ENCODE results near the gene FLT1. TPM values are rescaled to one million over a fixed set of nuclear protein-coding genes. Genes with fewer than 3 reads are reported as not detected.

FLT1 gene
- total RNA-seq, 2 donors from 2014 or later: 3.2 to 10.3 TPM

DNA sequence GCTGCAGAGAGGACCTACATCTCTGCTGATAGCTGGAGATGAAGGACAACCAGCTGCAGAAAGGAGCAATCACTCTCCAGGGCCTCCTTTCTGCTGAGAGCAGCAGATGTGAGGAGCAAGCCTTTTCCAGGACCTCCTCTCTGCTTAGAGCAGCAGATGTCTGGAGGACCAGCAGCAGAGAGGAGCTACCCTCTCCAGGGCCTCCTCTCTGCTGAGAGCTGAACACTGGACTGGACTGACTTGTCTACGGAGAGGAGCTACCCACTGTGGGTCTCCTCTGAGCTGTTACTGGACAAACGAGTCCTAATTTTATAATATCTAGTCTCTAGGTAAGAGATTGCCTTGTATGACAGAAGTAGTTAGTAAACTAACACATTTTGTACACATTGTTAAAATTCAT lies 40.8 kb upstream of the FLT1 start:
- Histone ChIP-seq H3K27ac (ENCODE audit: low read depth, low read length) (no peak overlapping the region), H3K27me3 (ENCODE audit: control insufficient read depth, insufficient read depth, low read length, poor library complexity, severe bottlenecking) (peaks cover 22% of the 10 kb centered on the region), H3K9ac (ENCODE audit: extremely low read depth, low read length, poor library complexity, severe bottlenecking) (no peak overlapping the region), H3K36me3 (ENCODE audit: control insufficient read depth, insufficient read depth, low read length) (no peaks in the 10 kb centered on the region), H3K4me1 (ENCODE audit: control insufficient read depth, insufficient read depth, low read length) (no peaks in the 10 kb centered on the region), H3K4me3 (ENCODE audit: low read length) (no peak overlapping the region), H3K9me3 (ENCODE audit: control insufficient read depth, low read length) (peaks cover 17% of the 10 kb centered on the region)
- Mint-ChIP-seq H3K4me3 (no peak overlapping the region), H3K27me3 (ENCODE audit: insufficient read depth) (peaks cover 33% of the 10 kb centered on the region), H3K9me3 (peaks cover 24% of the 10 kb centered on the region), H3K4me1 (peaks cover 6% of the 10 kb centered on the region), H3K36me3 (ENCODE audit: low read depth) (no peaks in the 10 kb centered on the region), H3K27ac (no peak overlapping the region)
- WGBS, 2 experiments (ENCODE audit: insufficient coverage in 1 of 2, insufficient read length in 1 of 2): 83 to 90% methylated on average over 1 to 2 of the region's 2 CpGs
- DNase-seq: no peak
- TF ChIP-seq, protein P1, sequence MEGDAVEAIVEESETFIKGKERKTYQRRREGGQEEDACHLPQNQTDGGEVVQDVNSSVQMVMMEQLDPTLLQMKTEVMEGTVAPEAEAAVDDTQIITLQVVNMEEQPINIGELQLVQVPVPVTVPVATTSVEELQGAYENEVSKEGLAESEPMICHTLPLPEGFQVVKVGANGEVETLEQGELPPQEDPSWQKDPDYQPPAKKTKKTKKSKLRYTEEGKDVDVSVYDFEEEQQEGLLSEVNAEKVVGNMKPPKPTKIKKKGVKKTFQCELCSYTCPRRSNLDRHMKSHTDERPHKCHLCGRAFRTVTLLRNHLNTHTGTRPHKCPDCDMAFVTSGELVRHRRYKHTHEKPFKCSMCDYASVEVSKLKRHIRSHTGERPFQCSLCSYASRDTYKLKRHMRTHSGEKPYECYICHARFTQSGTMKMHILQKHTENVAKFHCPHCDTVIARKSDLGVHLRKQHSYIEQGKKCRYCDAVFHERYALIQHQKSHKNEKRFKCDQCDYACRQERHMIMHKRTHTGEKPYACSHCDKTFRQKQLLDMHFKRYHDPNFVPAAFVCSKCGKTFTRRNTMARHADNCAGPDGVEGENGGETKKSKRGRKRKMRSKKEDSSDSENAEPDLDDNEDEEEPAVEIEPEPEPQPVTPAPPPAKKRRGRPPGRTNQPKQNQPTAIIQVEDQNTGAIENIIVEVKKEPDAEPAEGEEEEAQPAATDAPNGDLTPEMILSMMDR (conservative IDR thresholded peaks at IDR 0.05): no peak

DNA sequence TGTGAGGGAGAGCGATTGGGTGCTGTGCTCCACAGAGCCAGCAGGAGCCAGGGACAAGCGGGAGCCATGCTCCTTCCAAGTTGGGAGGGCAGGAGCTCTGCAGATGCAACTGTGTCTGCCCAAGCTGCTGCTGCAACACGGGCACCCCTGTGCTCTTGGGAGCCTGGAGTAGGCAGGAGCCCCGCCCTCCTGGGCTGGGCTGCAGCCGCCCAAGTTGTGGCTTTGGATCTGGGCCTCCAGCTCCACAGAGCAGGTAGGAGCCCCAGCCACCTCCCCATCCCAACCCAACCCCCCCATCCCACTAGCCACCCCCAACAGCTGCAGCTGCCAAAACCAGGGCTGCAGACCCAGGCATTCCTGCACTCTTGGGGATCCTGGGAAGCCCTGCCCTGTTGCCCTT lies 39.9 kb upstream of the FLT1 start:
- H3K9ac ChIP-seq (ENCODE audit: extremely low read depth, low read length, poor library complexity, severe bottlenecking): no peak overlapping the region
- TF ChIP-seq, protein P1 (conservative IDR thresholded peaks at IDR 0.05): no peak
- DNase-seq: no peak
- 95 to 100% methylated on average over 2 to 5 of the region's 5 CpGs for WGBS, 2 experiments (ENCODE audit: insufficient coverage in 1 of 2, insufficient read length in 1 of 2)
- H3K4me3 ChIP-seq (ENCODE audit: low read length): no peak overlapping the region
- no peak overlapping the region for H3K27ac ChIP-seq (ENCODE audit: low read depth, low read length)
- H3K4me3 Mint-ChIP-seq: no peak overlapping the region
- H3K27me3 ChIP-seq (ENCODE audit: control insufficient read depth, insufficient read depth, low read length, poor library complexity, severe bottlenecking): peaks cover 22% of the 10 kb centered on the region
- H3K4me1 Mint-ChIP-seq: peaks cover 6% of the 10 kb centered on the region
- no peak overlapping the region for H3K27ac Mint-ChIP-seq
- peaks cover 17% of the 10 kb centered on the region for H3K9me3 ChIP-seq (ENCODE audit: control insufficient read depth, low read length)
- H3K36me3 ChIP-seq (ENCODE audit: control insufficient read depth, insufficient read depth, low read length): no peaks in the 10 kb centered on the region
- H3K9me3 Mint-ChIP-seq: peaks cover 24% of the 10 kb centered on the region
- no peaks in the 10 kb centered on the region for H3K36me3 Mint-ChIP-seq (ENCODE audit: low read depth)
- H3K27me3 Mint-ChIP-seq (ENCODE audit: insufficient read depth): peaks cover 33% of the 10 kb centered on the region
- no peaks in the 10 kb centered on the region for H3K4me1 ChIP-seq (ENCODE audit: control insufficient read depth, insufficient read depth, low read length)

DNA sequence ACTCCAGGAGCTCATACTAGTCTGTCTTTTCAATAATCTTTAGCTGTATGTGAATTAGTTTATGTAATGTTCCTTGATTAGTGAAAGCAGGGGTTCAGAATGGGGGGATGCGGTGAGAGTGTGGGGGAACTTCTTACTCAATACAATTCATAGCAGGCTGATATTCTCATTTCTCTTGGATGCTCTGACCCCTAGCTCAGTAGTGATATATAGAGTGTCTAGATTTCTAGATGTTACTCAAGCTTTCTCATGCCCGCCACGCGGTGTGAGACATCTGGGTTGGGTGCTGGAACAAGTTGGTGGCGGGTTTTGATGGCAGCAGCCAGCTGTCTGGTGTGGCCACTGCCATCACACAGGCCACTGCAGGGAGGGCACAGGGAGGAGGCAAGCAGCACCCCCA lies 39.3 kb upstream of the FLT1 start:
- Histone ChIP-seq H3K9me3 (ENCODE audit: control insufficient read depth, low read length) (peaks cover 17% of the 10 kb centered on the region), H3K36me3 (ENCODE audit: control insufficient read depth, insufficient read depth, low read length) (no peaks in the 10 kb centered on the region), H3K4me3 (ENCODE audit: low read length) (no peak overlapping the region), H3K27ac (ENCODE audit: low read depth, low read length) (no peak overlapping the region), H3K4me1 (ENCODE audit: control insufficient read depth, insufficient read depth, low read length) (no peaks in the 10 kb centered on the region), H3K27me3 (ENCODE audit: control insufficient read depth, insufficient read depth, low read length, poor library complexity, severe bottlenecking) (peaks cover 22% of the 10 kb centered on the region), H3K9ac (ENCODE audit: extremely low read depth, low read length, poor library complexity, severe bottlenecking) (no peak overlapping the region)
- Mint-ChIP-seq H3K9me3 (peaks cover 24% of the 10 kb centered on the region), H3K27ac (no peak overlapping the region), H3K36me3 (ENCODE audit: low read depth) (no peaks in the 10 kb centered on the region), H3K4me3 (no peak overlapping the region), H3K4me1 (peaks cover 6% of the 10 kb centered on the region), H3K27me3 (ENCODE audit: insufficient read depth) (peaks cover 33% of the 10 kb centered on the region)
- TF ChIP-seq, protein P1 (conservative IDR thresholded peaks at IDR 0.05): no peak
- 78 to 80% methylated on average over 1 to 5 of the region's 5 CpGs for WGBS, 2 experiments (ENCODE audit: insufficient coverage in 1 of 2, insufficient read length in 1 of 2)
- no peak for DNase-seq
